Measurements from ENCODE around the gene SHANK1. TPM values are rescaled to one million over a fixed set of nuclear protein-coding genes. Genes with fewer than 3 reads are reported as not detected.

The SHANK1 gene
- total RNA-seq, 1 donor from 2014 or later: 0.17 TPM

- DNase-seq: peak; percentile 88
These were observed 40.2 kb downstream of the SHANK1 start for GRCh38 chr19:50679177-50680125.

DNA sequence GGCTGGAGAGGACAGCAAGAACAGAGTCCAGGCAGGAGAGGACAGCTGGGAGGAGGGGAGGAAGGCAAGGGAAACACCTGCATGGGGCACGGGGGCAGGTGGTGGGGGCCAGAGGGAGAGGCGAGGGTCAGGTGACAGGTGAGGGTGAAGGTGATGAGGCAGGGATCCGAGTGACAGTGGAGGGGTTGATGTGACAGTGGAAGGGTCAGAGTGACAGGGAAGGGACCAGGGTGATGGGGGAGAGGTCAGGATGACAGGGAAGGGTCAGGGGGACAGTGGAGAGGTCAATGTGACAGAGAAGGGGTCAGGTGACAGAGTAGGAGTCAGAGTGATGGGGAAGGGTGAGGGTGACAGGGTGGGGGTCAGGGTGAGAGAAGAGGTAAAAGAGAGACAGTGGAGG lies 41.3 kb downstream of the SHANK1 start:
- DNase-seq: no peak

- DNase-seq: no peak
These were observed 42.0 kb downstream of the SHANK1 start for GRCh38 chr19:50677636-50678035.

- DNase-seq: no peak
These were observed 42.9 kb downstream of the SHANK1 start for GRCh38 chr19:50676625-50677197.

DNA sequence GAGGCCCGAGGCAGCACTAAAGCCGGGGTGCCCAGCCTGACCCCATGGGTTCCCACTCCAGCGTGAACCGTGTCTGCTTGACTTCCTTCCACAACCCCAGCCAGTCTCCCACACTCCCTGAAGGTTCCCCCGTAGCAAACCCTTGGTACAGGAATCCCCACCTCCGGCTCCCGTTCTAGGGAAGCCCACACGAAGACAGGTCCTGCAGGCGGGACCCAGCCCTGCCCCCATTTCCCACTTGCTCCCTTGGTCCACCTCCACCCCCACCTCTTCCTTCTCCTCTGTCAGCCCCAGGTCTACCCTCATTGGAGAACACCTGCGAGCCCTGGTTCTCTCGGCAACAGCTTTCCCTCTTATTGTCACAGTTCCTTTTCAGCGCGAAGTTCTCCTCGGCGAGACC lies 46.5 kb downstream of the SHANK1 start:
- no peak for DNase-seq

DNA sequence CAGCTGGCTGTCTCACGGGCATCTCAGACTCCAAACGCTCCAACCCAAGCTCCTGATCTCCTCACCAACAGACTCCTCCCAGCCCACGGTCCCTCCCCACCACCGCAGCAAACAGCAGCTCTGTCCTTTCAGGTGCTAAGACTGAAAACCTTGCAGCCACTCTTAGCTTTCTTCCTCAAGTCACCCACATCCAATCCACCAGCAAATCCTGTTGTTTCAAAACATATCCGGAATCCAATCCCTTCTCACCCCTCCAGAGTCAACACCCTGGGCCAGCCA lies 49.6 kb downstream of the SHANK1 start:
- no peak for DNase-seq

DNA sequence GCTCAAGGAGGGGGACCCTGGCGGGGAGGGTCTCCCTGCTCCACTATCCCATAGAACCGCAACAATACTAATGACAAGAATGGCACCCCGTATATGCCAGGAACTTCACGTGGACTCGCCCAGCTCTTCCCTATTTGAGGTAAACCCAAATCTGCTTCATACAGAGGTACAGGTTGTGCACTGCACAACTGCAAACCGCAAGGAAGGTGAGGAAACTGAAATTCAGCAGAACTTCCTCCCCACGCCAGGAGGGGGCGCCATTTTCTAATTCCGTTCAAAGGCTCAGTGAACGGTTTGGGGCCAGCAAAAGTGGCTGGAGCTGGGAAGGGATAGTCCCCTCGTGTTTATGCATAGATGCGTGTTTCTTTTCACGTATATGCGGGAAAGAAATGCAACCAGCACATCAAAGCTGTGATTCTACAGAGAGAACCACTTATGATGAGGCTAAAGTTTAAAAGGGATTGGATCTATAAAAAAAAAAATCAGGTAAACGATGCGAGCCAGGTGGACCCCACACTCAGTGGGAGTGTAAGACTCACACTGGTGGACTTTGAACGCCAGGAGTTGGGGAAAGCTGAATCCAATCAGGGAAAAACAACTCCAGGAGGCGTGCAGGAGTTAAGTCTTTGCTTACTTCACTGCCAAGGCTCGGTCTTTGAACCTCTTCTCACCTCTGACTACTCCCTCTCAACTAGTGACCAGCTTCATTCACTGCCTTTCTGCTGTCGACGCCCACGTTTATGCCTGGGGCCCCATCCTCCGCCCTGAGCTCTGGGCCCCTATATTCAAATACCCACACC lies 50.1 kb downstream of the SHANK1 start:
- DNase-seq: peak; percentile 63

DNA sequence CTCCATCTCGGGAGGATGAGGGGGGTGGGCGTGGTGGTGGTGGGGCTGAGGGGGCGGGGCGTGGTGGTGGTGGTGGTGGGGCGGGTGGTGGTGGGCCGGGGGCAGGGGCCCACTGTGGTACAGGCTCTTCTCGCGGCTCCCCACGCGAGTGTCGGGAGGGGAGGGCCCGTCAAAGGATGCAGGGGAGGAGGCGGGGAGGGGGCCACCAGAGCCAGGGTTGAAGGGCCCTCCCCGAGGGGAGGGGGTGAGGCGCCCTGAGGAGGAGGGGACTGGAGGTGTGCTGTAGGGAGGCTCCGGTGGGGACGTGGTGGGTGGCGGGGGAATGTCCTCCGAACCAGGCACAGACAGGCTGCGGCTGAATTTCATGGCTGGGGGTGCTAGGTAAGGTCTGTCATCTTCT lies 50.7 kb downstream of the SHANK1 start:
- DNase-seq: no peak

DNA sequence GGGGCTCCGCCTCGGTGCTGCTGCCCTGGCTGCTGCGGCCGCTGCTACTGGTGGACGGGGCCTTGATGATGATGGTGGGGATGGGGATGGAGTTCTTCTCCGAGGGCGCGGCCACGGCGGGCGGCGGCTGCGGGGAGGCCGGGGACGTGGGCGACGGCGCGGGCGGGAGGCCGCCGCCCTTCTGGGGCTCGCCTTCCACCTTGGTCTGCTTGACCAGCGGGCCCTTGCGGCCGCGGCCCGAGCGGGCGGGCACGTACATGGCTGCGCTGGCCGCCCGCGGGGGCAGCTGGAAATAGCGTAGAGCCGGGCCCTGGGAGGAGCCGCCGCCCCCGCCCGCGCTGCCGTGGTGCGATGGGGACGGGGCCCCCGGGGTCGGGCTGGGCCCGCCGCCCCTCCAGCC lies 51.2 kb downstream of the SHANK1 start:
- DNase-seq: no peak

- no peak for DNase-seq
These were observed 51.8 kb downstream of the SHANK1 start for GRCh38 chr19:50667759-50668231.

DNA sequence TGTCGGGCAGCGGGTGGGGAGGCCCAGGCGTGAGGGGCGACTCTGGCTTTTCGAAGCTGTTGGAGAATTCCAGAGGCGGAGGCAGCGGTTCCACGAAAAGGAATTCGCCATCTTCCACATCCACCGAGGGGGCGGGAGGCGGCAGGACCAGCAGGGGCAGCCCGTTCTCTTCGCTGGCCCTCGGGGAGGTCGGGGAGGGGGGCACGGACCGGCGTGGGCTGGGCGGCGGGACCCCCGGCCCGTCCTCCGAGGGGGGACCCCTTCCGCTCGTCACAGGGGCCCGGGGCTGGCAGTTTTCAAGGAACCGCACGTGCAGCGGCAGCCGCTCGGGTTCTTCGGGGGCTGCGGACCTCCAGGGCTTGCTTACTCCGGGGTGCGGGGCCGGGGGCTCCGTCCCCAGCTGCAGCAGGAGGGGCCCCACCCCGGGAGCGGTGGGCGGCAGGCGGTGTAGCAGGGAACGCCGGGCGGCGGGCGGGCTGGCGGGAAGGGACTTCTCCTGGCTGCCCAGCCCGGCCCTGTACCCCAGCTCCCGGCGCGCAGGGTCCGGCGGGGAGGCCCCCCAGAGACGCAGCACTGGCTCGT lies 52.3 kb downstream of the SHANK1 start:
- DNase-seq: no peak

- DNase-seq: no peak
These were observed 53.0 kb downstream of the SHANK1 start for GRCh38 chr19:50666346-50667176.

- no peak for DNase-seq
These were observed 55.4 kb downstream of the SHANK1 start for GRCh38 chr19:50664204-50664603.

DNA sequence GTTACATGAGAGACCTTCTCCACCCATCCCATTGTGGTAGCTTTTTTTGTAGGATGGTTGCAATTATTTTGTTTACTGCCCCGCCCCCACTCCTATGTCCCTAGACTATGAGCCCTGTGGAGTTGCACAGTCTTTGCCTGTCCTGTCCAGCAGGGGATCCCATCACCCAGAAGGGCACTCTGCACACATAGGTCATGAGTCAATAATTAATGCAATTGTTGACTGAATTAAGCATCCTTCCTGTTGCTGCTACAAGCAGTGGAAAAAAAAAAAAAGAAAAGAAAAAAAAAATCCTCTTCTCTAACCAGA lies 56.2 kb downstream of the SHANK1 start:
- peak; percentile 31 for DNase-seq

- DNase-seq: no peak
These were observed 56.7 kb downstream of the SHANK1 start for GRCh38 chr19:50662651-50663481.

DNA sequence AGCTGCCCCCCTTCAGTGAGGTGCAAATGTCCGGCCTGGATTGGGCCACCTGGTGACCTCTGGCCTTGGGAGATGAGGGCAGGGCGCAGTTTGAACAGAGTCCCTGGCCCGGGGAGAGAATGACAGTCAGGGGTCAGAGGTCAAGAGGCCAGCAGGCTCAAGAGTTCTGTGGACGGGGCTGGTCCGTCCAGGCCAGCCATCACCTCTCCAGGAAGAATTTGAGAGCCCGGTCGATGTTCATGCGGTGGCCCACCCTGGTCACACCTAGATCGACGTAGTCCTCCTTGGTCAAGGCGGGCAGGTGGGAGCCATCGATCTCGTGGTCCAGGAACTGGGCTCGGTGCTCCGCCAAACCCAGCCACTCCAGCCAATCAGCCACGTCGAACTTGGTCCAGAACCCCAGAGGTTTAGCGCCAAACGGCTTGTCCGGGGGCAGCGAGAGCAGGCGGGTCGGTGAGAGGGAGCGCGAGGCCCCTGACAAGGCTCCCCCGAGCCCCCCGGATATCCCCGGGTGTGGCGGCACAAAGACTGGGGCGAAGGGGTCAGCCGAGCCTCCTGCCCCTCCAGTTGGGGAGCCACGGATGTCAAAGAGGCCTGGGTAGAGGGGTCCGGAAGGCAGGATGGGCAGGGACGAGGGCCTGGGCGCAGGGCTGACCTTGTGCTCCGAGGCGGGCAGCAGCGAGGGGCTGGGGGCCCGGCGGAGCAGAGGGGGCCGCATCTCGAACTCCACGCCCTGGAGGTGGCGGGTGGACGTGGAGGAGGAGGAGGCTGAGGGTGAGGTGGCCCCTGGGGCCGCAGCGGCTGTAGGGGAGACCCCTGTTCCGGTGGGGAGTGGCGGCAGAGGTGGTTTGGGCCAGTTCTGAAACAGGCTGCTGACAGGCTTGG lies 57.6 kb downstream of the SHANK1 start:
- DNase-seq: no peak

DNA sequence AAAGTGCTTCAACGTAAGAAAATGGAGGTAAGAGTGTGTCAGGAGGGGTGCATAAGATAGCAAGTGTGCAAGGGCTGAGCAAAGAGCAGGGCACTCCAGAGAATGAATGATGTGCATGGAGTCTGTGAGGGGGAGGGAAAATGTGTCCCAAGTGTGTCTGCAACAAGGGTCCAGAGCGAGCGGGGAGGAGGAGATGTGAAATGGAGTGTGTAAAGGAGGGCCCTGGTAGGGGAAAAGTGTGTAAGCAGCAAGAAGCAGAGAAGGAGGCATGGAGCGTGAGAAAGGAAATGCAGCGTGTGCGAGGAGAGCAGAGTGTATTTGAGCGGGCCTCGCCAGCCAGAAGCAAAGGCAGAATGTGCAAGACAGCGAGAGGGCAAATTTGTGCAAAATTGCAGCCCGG lies 58.6 kb downstream of the SHANK1 start:
- no peak for DNase-seq

- DNase-seq: no peak
These were observed 59.6 kb downstream of the SHANK1 start for GRCh38 chr19:50660088-50660366.

DNA sequence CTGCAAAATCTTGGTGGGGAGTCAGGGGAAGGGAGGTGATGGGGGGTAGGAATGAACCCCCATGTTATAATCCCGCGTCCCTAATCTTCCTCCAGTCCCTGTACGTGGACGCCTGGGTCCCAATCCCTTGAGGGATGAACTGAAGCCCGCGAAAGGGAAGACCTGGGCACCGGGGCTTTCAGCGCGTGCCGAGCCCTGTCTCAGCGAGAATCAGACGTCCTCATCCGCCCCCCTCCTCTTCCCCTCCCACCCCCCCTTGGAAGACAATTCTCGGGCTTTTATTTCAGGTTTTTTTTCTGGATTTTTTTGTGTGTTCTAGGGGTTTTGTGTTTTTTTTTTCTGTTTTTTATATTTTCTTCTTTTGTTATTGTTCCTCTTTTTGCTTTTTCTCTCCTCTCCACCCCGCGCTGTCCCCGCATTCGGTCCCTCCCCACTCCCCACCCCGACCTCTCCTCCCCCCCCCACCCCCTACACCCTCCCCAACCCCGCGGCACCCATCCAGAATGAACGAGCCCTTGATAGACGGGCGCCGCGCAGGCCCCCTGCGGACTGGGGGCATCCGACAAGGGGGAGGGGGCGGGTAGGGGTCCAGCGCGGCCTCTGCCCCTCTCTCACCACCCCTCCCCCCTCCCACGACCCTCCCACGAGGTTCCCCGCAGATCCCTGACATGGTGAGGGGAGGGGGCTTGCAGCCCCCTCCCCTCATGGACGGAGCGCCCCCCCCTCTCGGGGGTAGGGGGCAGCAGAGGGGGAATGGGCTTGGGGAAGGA lies 60.1 kb downstream of the SHANK1 start:
- no peak for DNase-seq
